ENCODE data around the gene SYNPO2. TPM values are rescaled to one million over a fixed set of nuclear protein-coding genes. Genes with fewer than 3 reads are reported as not detected.

The SYNPO2 gene
- total RNA-seq = 10 to 100 TPM; 44.3 to 53.4 TPM
- polyA plus RNA-seq (ENCODE audit: insufficient read depth, low read depth, low replicate concordance) = 29.1 TPM
- long read RNA-seq, donor 1, full-length matches to known transcripts = 6 of 29 reads
- long read RNA-seq, donor 1, partial matches to known transcripts = 23 of 29 reads
- long read RNA-seq, donor 1, other reads (novel, unspliced or antisense) = 0 of 29 reads
- long read RNA-seq, donor 2, full-length matches to known transcripts = 3 of 3 reads
- long read RNA-seq, donor 2, partial matches to known transcripts = 0 of 3 reads
- long read RNA-seq, donor 2, other reads (novel, unspliced or antisense) = 0 of 3 reads

GRCh38 chr4:118888666-118889311 is at the start of gene SYNPO2:
Gene SYNPO2 (plus strand): TSS chr4:118888854. CDS start chr4:118889037, 183 bp downstream.
- 1 to 2% methylated on average over 14 to 29 of the region's 29 CpGs for WGBS, 2 donors
- peak; percentile 95 for DNase-seq
- peak within 1 kb of the TSS; percentile 71 to 84 for H3K27ac ChIP-seq
- intact Hi-C loops (cut with DNase I; ENCODE audit: low total_unique reads) = loop anchor here (5.0 kb wide), 1 partner anchor 79 kb away; no protein-coding TSS in a partner anchor
- TF ChIP-seq CTCF (IDR thresholded peaks at IDR 0.05) (no peak), POLR2A (IDR thresholded peaks at IDR 0.05) (peak; percentile 91)
- H3K4me1 ChIP-seq = peaks cover 11% of the 10 kb centered on the region
- no peaks in the 10 kb centered on the region for H3K27me3 ChIP-seq
- H3K36me3 ChIP-seq (ENCODE audit: low read depth, missing control alignments) = no peaks in the 10 kb centered on the region
- peak within 1 kb of the TSS; percentile 67 to 74 for H3K4me3 ChIP-seq
- H3K9me3 ChIP-seq = no peaks in the 10 kb centered on the region

GRCh38 chr4:118839221-118839927 is 49.3 kb upstream of the SYNPO2 start:
- intact Hi-C loops (cut with DNase I; ENCODE audit: low total_unique reads) = no loop called here
- TF ChIP-seq POLR2A (IDR thresholded peaks at IDR 0.05) = no peak
- no peak for TF ChIP-seq CTCF (IDR thresholded peaks at IDR 0.05)
- Histone ChIP-seq H3K9me3 (no peaks in the 10 kb centered on the region), H3K27ac (no peak overlapping the region), H3K4me1 (peaks cover 4% of the 10 kb centered on the region), H3K27me3 (no peaks in the 10 kb centered on the region), H3K4me3 (no peak overlapping the region), H3K36me3 (ENCODE audit: low read depth, missing control alignments) (no peaks in the 10 kb centered on the region)
- no peak for DNase-seq
- WGBS, 2 donors = 76 to 81% methylated on average over 3 of the region's 3 CpGs

- 74 to 85% methylated on average over 3 of the region's 3 CpGs for WGBS, 2 donors
- Histone ChIP-seq H3K9me3 (no peaks in the 10 kb centered on the region), H3K4me1 (no peaks in the 10 kb centered on the region), H3K36me3 (ENCODE audit: low read depth, missing control alignments) (no peaks in the 10 kb centered on the region), H3K4me3 (no peak overlapping the region), H3K27ac (no peak overlapping the region), H3K27me3 (no peaks in the 10 kb centered on the region)
- no peak for DNase-seq
- intact Hi-C loops (cut with DNase I; ENCODE audit: low total_unique reads) = no loop called here
- no peak for TF ChIP-seq CTCF (IDR thresholded peaks at IDR 0.05)
- TF ChIP-seq POLR2A (IDR thresholded peaks at IDR 0.05) = no peak
Measured at GRCh38 chr4:118842055-118842454, 46.6 kb upstream of the SYNPO2 start.

- no peak overlapping the region for H3K27ac ChIP-seq
- intact Hi-C loops (cut with DNase I; ENCODE audit: low total_unique reads) = no loop called here
- no peaks in the 10 kb centered on the region for H3K4me1 ChIP-seq
- no peaks in the 10 kb centered on the region for H3K9me3 ChIP-seq
- H3K4me3 ChIP-seq = no peak overlapping the region
- H3K36me3 ChIP-seq (ENCODE audit: low read depth, missing control alignments) = no peaks in the 10 kb centered on the region
- WGBS, 2 donors = 75 to 87% methylated on average over 6 of the region's 6 CpGs
- no peaks in the 10 kb centered on the region for H3K27me3 ChIP-seq
- DNase-seq = no peak
- TF ChIP-seq POLR2A (IDR thresholded peaks at IDR 0.05) (no peak), CTCF (IDR thresholded peaks at IDR 0.05) (no peak)
Measured at GRCh38 chr4:118843237-118843636, 45.4 kb upstream of the SYNPO2 start.

Measured in testis (tissue), 5 donors.